Measurements from ENCODE around the gene NFAT5. TPM values are rescaled to one million over a fixed set of nuclear protein-coding genes. Genes with fewer than 3 reads are reported as not detected.
A peak's percentile ranks its signal among the peaks of the same experiment; 100 is the strongest.
"Not testable (repeated sequence)": the region's sequence is repeated elsewhere in the genome, so short reads cannot be mapped to it uniquely, and the experiment has no call there.

The NFAT5 gene
- polyA plus RNA-seq, 3 donors from 2014 or later, result 5.4 to 17.5 (median 7.9) TPM

GRCh38 chr16:69718111-69718764, 152.5 kb downstream of the NFAT5 start:
- H3K27me3 Mint-ChIP-seq (ENCODE audit: low read depth in 3 of 3), result no peaks in the 10 kb centered on the region
- H3K36me3 Mint-ChIP-seq, result peaks cover 0 to 7% (median 6%) of the 10 kb centered on the region in 3 donors
- DNase-seq, result no peak
- H3K9me3 Mint-ChIP-seq, result no peaks in the 10 kb centered on the region
- peak overlapping the region in 1 of 6 donors; percentile 39 for H3K27ac Mint-ChIP-seq
- H3K4me3 Mint-ChIP-seq, result no peak overlapping the region
- H3K4me1 Mint-ChIP-seq, result no peaks in the 10 kb centered on the region

- no peaks in the 10 kb centered on the region for H3K9me3 Mint-ChIP-seq
- H3K27me3 Mint-ChIP-seq (ENCODE audit: low read depth in 3 of 3), result no peaks in the 10 kb centered on the region
- H3K27ac Mint-ChIP-seq, result peak overlapping the region in 1 of 6 donors; percentile 33
- DNase-seq, result no peak
- H3K36me3 Mint-ChIP-seq, result peaks cover 0 to 7% (median 6%) of the 10 kb centered on the region in 3 donors
- no peak overlapping the region for H3K4me3 Mint-ChIP-seq
- H3K4me1 Mint-ChIP-seq, result peaks cover 11 to 12% of the 10 kb centered on the region in 2 donors
Measured at GRCh38 chr16:69720822-69721430, 155.2 kb downstream of the NFAT5 start.

GRCh38 chr16:69721441-69721957, 155.7 kb downstream of the NFAT5 start:
- peaks cover 16 to 18% of the 10 kb centered on the region in 2 donors for H3K4me1 Mint-ChIP-seq
- H3K27ac Mint-ChIP-seq, result peak overlapping the region in 1 of 6 donors; percentile 33
- no peak overlapping the region for H3K4me3 Mint-ChIP-seq
- peaks cover 3 to 4% (median 4%) of the 10 kb centered on the region in 3 donors for H3K27me3 Mint-ChIP-seq (ENCODE audit: low read depth in 3 of 3)
- H3K9me3 Mint-ChIP-seq, result no peaks in the 10 kb centered on the region
- H3K36me3 Mint-ChIP-seq, result peaks cover 0 to 7% (median 6%) of the 10 kb centered on the region in 3 donors
- DNase-seq, result no peak

- Mint-ChIP-seq H3K27ac (peak overlapping the region in 2 of 6 donors; percentile 60 to 72), H3K27me3 (ENCODE audit: low read depth in 3 of 3) (peaks cover 4 to 10% (median 10%) of the 10 kb centered on the region in 3 donors), H3K9me3 (no peaks in the 10 kb centered on the region), H3K36me3 (no peaks in the 10 kb centered on the region), H3K4me3 (peak overlapping the region in 2 of 5 donors; percentile 59 to 96), H3K4me1 (peaks cover 28 to 33% of the 10 kb centered on the region in 2 donors)
- DNase-seq, result no peak
Measured at GRCh38 chr16:69724414-69724873, 158.7 kb downstream of the NFAT5 start.

- H3K27me3 Mint-ChIP-seq (ENCODE audit: low read depth in 3 of 3), result peaks cover 4 to 10% (median 10%) of the 10 kb centered on the region in 3 donors
- no peaks in the 10 kb centered on the region for H3K9me3 Mint-ChIP-seq
- H3K4me1 Mint-ChIP-seq, result peaks cover 28 to 33% of the 10 kb centered on the region in 2 donors
- peaks cover 0 to 4% (median 0%) of the 10 kb centered on the region in 3 donors for H3K36me3 Mint-ChIP-seq
- H3K27ac Mint-ChIP-seq, result peak overlapping the region; percentile 24 to 89 (median 66)
- peak overlapping the region; percentile 33 to 96 (median 50) for H3K4me3 Mint-ChIP-seq
- no peak for DNase-seq
Measured at GRCh38 chr16:69724981-69725479, 159.3 kb downstream of the NFAT5 start.

GRCh38 chr16:69725480-69726312, 159.9 kb downstream of the NFAT5 start:
- Mint-ChIP-seq H3K9me3 (no peaks in the 10 kb centered on the region), H3K36me3 (peaks cover 0 to 4% (median 0%) of the 10 kb centered on the region in 3 donors), H3K4me1 (peaks cover 28 to 33% of the 10 kb centered on the region in 2 donors), H3K27ac (peak overlapping the region; percentile 89 to 94 (median 93)), H3K4me3 (peak overlapping the region; percentile 92 to 97 (median 94)), H3K27me3 (ENCODE audit: low read depth in 3 of 3) (peaks cover 4 to 10% (median 10%) of the 10 kb centered on the region in 3 donors)
- DNase-seq, result no peak

- Mint-ChIP-seq H3K36me3 (peaks cover 0 to 4% (median 0%) of the 10 kb centered on the region in 3 donors), H3K4me3 (peak within 1 kb of the TSS; percentile 92 to 97 (median 94)), H3K27ac (peak within 1 kb of the TSS; percentile 89 to 94 (median 93)), H3K4me1 (peaks cover 28 to 33% of the 10 kb centered on the region in 2 donors), H3K27me3 (ENCODE audit: low read depth in 3 of 3) (peaks cover 4 to 10% (median 10%) of the 10 kb centered on the region in 3 donors), H3K9me3 (no peaks in the 10 kb centered on the region)
- peak; percentile 87 to 88 (median 88) for DNase-seq
Measured at GRCh38 chr16:69726313-69727060, 160.7 kb downstream of the NFAT5 start, which contains the start of gene NQO1. Gene NQO1, minus strand, starts transcription at chr16:69726560. Its CDS starts 121 bp downstream, at chr16:69726439.

GRCh38 chr16:69727916-69728270, 162.1 kb downstream of the NFAT5 start:
- peak overlapping the region in 1 of 6 donors; percentile 50 for H3K27ac Mint-ChIP-seq
- H3K9me3 Mint-ChIP-seq, result no peaks in the 10 kb centered on the region

GRCh38 chr16:69729030-69729429, 163.3 kb downstream of the NFAT5 start:
- not testable (repeated sequence) for H3K9me3 Mint-ChIP-seq, H3K27ac Mint-ChIP-seq, DNase-seq, H3K36me3 Mint-ChIP-seq, H3K4me3 Mint-ChIP-seq
- peaks cover 4 to 11% (median 10%) of the 10 kb centered on the region in 3 donors for H3K27me3 Mint-ChIP-seq (ENCODE audit: low read depth in 3 of 3)
- H3K4me1 Mint-ChIP-seq, result peaks cover 28 to 33% of the 10 kb centered on the region in 2 donors

More at GRCh38 chr16:69727916-69728270, 162.1 kb downstream of the NFAT5 start:
- peaks cover 4 to 11% (median 10%) of the 10 kb centered on the region in 3 donors for H3K27me3 Mint-ChIP-seq (ENCODE audit: low read depth in 3 of 3)
- H3K4me3 Mint-ChIP-seq, result peak overlapping the region in 3 of 5 donors; percentile 7 to 97 (median 36)
- H3K4me1 Mint-ChIP-seq, result peaks cover 28 to 33% of the 10 kb centered on the region in 2 donors
- H3K36me3 Mint-ChIP-seq, result peaks cover 0 to 4% (median 0%) of the 10 kb centered on the region in 3 donors
- no peak for DNase-seq

- not testable (repeated sequence) for H3K4me3 Mint-ChIP-seq; H3K36me3 Mint-ChIP-seq; H3K27ac Mint-ChIP-seq; H3K27me3 Mint-ChIP-seq (ENCODE audit: low read depth in 3 of 3); H3K9me3 Mint-ChIP-seq; DNase-seq
- peaks cover 12 to 19% of the 10 kb centered on the region in 2 donors for H3K4me1 Mint-ChIP-seq
Measured at GRCh38 chr16:69731280-69731679, 165.5 kb downstream of the NFAT5 start.

GRCh38 chr16:69732101-69732500, 166.3 kb downstream of the NFAT5 start:
- Mint-ChIP-seq H3K4me1 (peaks cover 4 to 11% of the 10 kb centered on the region in 2 donors), H3K4me3 (no peak overlapping the region), H3K9me3 (no peaks in the 10 kb centered on the region), H3K27me3 (ENCODE audit: low read depth in 3 of 3) (peaks cover under 1 to 2% (median 1%) of the 10 kb centered on the region in 3 donors), H3K27ac (no peak overlapping the region), H3K36me3 (peaks cover 0 to 4% (median 0%) of the 10 kb centered on the region in 3 donors)
- DNase-seq, result no peak

GRCh38 chr16:69741519-69741918, 175.8 kb downstream of the NFAT5 start:
- no peak overlapping the region for H3K27ac Mint-ChIP-seq
- DNase-seq, result no peak
- H3K9me3 Mint-ChIP-seq, result no peaks in the 10 kb centered on the region
- H3K36me3 Mint-ChIP-seq, result peaks cover 9 to 35% (median 20%) of the 10 kb centered on the region in 3 donors
- no peaks in the 10 kb centered on the region for H3K27me3 Mint-ChIP-seq (ENCODE audit: low read depth in 3 of 3)
- H3K4me1 Mint-ChIP-seq, result no peaks in the 10 kb centered on the region
- no peak overlapping the region for H3K4me3 Mint-ChIP-seq

All from immature natural killer cell (primary cell).